ENCODE measurements around the gene TGFBR3.

The TGFBR3 gene

GRCh38 chr1:91707114-91707889 is 178.6 kb downstream of the TGFBR3 start:
- no peak for DNase-seq

GRCh38 chr1:91706140-91706957 is 179.6 kb downstream of the TGFBR3 start:
- no peak for DNase-seq

DNA sequence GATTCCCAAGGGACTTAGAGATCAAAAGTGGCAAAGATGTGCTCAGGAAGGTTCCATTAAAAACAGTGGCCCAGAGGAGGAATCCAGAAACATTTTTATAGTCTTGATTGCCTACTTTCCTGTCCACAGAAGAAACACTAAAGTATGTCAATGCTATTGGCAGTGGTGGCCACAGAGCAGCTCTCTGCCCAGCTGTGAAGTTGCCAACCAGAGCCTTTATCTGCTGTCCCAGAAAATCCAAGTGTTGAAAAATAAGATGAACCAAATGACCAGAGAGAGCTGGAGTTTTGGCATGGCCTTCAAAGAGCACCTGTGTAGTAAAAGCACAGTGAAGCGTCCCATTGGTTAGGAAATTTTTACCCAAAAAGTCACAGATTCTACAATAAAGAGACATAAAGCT is 181.2 kb downstream of the TGFBR3 start:
- DNase-seq: no peak

GRCh38 chr1:91703095-91703494 is 182.9 kb downstream of the TGFBR3 start:
- DNase-seq: no peak

- DNase-seq: no peak
These were observed 184.5 kb downstream of the TGFBR3 start for GRCh38 chr1:91701472-91701869.

DNA sequence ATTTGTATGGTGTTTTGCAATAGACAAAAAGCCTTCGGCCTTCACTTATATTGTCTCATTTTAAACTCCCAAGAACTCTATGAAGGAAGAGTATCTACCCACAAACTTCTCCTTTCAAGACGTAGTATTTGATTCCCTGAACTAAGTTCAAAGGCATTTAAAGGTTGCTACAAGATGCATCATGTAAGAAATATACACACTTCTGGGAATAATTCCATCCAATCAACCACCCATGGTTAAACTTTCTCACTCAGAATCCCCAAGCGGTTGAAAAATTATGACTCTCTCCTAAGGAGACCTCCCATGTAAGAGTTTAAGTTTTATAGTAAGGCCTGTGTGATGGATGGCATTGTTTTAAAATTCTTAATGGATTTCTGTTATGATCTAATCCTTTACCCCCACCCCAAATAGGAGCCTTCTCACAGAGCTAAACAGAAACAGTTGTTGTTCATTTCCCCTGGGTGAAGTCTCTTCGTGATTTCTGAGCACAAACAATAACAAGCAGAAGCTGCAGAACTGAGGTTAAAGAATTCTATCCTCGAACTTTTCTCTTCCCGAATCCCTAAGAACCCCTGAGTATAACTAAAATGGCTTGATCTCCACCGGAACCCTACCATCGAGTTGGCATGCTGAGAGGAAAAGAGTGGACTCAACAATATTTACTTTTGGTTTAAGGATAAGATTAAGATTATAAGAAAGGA is 185.0 kb downstream of the TGFBR3 start:
- no peak for DNase-seq

DNA sequence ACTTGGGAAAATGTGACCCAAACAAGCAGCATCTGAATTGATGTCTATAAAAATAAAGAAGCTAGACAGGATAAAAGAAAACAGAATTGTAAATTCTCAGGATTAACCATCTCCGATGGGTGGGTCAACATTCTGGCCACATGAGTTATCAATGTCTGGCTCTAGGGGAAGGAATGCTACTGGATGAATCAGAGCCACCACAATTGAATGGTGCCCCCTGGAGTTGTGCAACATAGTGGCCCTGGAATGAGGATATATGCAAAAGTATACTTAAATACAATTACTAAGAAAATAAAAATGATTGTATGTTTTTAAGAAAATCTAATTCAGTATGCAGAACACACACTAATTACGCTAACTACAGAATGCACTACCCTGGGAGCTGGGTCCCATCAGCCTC is 185.6 kb downstream of the TGFBR3 start:
- DNase-seq: no peak

GRCh38 chr1:91699339-91699974 is 186.5 kb downstream of the TGFBR3 start:
- DNase-seq: no peak

DNA sequence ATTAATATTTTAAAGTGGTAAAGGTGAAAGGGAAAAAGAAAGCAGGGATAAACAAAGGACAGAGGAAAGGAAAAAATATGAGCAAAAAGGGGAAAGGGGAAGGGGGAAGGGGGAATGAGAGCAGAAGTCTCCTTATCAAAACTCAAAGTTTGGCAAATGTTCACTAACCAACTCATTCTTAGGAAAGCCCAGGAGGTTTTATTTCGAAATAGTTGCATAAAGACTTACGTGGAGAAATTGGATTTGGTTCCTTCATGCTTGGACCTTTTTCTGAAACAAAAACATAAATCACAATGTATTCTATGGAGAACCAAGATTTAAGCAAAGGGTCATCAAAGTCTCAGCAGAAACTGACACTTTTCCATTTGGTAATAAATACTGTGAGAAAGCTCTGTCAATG is 188.1 kb downstream of the TGFBR3 start:
- no peak for DNase-seq

GRCh38 chr1:91697416-91697815 is 188.5 kb downstream of the TGFBR3 start:
- no peak for DNase-seq

DNA sequence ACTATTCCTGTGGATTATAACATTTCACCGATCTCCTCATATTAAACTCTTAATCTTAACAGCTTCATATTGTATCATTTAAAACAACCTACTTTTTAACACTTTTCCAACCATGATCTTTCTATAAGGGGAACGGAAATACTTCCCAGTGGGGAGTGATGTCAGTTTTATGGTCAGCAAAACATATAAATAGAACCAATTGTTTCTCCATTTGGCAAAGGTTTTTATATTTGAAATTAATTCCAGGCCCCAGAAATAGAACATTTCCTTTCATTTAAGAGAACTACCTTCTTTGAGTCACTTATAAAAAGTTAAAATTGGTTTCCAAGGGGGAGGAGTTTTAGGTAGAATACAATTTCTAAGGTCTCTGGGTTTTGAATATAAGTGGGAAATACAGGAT is 189.6 kb downstream of the TGFBR3 start:
- no peak for DNase-seq

GRCh38 chr1:91693557-91693956 is 192.4 kb downstream of the TGFBR3 start:
- DNase-seq: peak; percentile 53

DNA sequence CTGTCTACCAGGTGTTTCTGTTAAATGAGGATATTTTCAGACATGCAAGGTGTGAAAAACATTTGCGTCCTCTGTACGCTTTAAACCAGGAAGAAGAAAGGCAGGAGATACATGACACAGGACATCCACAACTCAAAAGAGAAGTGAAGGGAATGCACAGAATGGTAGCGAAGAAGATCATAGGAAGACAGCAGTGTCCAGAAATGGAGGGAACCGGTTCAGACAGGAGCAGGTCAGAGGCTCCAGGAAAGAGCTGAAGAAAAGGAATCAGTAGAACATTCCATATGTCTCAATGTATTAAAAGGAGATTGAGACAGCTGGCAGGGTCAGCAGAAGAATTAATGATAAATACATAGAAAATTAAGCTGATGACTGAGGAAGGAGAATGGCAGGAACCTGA is 194.4 kb downstream of the TGFBR3 start:
- no peak for DNase-seq

GRCh38 chr1:91689641-91690481 is 196.1 kb downstream of the TGFBR3 start:
- no peak for DNase-seq

DNA sequence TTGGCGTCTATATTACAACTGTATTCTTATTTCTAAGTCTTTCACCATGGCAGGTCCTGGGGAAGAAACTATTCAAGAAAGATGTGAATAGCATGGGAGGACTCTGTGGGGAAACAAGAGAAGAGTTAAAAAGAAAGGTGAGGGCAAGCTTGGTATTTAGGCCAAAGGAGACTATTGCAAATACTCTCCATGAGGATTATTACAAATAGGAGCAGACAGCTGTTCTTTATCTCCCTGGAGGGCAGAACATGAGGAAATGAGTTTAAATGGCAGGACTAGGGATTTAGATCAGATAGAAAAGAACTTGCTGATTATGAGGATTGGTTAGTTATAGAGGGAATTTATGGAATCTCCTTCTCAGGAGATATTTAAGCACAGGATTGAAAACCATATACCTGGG is 198.5 kb downstream of the TGFBR3 start:
- DNase-seq: no peak

DNA sequence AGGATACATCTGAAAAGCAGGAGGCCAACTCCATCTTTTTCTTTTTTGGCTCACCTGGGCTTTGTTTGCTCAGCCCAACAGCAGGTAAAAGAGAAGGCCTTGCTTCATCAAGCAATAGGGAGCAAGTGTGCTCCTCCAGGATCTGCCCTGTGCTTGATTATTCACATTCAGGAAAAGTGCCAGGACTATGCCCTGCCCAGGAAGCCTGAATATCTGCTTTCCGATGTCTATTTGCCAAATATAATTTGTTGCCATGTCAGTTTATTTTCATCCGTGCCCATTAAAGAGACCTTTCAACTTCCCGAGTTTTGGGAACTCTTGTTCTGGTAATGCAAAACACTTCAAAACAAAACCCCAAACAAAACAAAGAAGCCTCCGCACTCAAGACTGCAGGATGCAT is 200.0 kb downstream of the TGFBR3 start:
- no peak for DNase-seq

- DNase-seq: peak; percentile 56
These were observed 201.3 kb downstream of the TGFBR3 start for GRCh38 chr1:91684481-91685196.

DNA sequence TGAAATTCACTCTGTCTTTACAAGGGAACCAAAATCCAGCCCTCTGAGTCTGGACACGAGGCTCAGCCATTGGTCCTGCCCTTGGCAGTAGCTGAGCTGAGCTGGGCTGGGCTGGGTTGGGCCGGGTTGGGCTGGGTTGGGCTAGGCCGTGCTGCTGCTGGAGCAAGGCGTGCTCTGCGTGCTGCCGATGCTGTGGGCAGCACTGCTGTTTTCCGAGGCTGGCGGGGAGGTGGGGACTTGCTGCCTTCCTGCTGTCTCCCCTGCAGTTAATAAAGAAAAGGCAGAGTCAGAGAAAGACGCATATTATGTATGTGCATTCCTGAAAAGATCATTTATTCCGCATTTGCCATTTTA is 202.4 kb downstream of the TGFBR3 start:
- peak; percentile 55 for DNase-seq

- DNase-seq: no peak
These were observed 202.9 kb downstream of the TGFBR3 start for GRCh38 chr1:91682882-91683597.

DNA sequence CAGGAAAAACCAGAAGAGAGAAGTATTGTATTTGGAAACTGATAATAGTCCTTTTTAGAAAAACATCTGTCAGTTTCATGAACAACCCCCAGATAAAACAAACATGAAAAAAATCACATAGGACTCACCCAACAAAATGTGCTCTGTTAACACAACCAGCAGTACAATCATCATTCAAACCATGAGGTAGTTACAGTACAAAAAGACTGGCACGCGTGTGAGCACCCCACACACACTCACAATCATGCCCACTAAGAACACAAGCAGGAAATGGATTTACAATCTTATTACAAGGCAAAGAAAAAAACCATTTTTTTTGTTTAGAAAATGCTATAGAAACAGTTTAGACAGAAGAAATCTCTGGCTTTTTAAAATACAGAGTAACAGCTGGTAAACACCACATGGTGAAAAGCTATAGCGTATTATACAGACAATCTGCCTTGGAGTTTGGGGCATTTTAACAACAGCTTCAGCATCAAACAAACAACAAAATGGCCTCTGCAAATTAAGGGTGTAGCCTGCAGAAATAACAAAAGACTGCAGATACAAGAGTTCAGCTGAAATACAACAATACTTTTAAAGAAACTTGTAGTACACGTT is 205.3 kb downstream of the TGFBR3 start:
- no peak for DNase-seq
